ENCODE measurements around the gene APH1B.

The APH1B gene

GRCh38 chr15:63357731-63358130 is 80.3 kb downstream of the APH1B start:
- no peak for DNase-seq

- no peak for DNase-seq
Observed at GRCh38 chr15:63358241-63359029, 81.0 kb downstream of the APH1B start.
